NCI-H526 treated with DMSO at 0.1 percent for 48 hours (cell line): ENCODE results near the gene NOL8.

Experiments
- DNase-seq: peaks from one replicate; lab custom pipeline; 2025; lab: John Stamatoyannopoulos, UW

Gene NOL8

DNA sequence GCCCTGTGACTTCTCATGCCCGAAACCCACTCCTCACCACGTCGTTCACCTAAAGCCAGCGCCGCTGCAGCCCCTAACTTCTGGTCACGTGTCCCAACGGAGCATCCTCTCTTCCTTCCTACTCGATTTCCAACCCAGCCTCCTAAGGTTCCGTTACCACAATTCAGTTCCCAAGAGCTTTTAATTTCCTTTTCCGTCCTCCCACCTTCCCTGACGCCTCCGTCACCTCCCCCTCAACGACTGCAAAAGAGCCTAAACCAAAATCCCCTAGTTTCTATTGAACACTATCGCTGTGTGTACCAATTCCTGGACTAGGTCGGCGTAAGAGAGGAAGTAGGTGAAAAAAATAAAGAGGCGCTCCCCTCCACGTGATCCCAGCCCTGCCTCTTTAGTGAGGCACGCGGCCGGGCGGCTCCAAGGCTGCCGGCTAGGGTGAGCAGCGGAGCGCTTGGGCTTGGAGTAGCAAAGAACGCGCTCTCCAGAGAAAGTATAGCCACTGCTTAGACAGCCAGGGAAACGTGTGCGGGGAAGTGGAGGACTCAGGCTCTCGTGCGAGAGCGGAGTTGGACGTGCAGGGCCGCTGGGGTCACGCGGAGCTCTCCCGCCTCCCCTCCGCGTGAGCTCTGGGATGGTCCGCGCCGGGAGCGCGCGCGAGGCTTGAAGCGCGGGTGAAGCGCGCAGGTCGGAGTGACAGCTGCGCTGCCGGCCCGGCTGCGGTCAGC lies at the start of gene NOL8, which contains the start of gene CENPP:
Gene NOL8 (minus strand): TSS at position 82 of the 722 bp plus-strand sequence. CDS start 1,189 bp downstream, outside the sequence.
Gene CENPP (plus strand): TSS at position 685 of the 722 bp plus-strand sequence.
- peak; percentile 82 for DNase-seq

DNA sequence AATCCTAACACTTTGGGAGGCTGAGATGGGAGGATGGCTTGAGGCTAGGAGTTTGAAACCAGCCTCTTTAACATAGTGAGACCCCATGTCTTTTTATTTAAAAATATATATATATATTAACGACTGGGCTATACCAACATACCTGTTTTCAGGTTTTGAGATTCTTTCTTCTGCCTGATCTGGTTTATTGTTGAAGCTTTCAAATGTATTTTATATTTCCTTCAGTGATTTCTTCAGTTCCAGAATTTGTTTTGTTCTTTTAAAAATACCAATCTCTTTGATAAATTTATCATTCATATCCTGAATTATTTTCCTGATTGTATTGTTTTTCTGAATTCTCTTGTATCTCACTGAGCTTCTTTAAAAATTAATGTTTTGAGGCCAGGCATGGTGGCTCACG lies 48.0 kb upstream of the NOL8 start:
- DNase-seq = no peak

DNA sequence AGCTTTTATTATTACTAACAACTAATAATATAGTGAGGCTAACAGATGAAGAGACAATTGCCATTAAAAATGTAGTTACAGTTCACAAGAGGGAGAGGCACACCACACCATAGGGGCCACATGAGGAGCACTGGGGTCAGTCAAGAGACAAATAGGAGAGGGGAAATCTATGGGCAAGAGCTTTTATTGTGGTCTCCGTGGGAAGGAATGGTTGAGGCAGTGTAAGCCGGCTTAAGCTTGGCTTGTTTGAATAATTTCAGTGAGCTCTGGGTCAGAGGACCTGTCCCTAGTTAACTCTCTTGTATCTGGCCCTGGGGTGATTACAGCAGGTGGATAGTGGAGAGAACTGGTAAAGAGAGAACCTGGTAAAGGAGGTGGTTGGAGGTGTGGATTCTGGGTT lies 43.9 kb upstream of the NOL8 start:
- DNase-seq = no peak

DNA sequence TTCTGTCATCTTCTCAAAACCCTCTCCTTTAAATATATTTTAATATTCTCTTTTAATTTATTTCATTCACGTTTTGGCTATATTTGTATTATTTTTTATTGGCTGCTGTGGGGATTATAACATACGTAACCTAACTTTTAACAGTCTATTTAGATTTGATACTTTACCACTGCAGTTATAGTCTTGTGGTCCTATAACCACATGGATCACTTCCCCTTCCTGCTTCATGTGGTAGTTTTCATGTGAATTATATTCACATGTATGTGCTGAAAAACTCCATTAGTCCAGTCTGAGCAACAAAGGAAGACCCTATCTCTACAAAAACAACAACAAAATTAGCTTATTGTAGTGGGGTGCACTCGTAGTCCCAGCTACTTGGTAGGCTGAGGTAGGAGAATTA lies 34.9 kb upstream of the NOL8 start:
- DNase-seq = no peak

DNA sequence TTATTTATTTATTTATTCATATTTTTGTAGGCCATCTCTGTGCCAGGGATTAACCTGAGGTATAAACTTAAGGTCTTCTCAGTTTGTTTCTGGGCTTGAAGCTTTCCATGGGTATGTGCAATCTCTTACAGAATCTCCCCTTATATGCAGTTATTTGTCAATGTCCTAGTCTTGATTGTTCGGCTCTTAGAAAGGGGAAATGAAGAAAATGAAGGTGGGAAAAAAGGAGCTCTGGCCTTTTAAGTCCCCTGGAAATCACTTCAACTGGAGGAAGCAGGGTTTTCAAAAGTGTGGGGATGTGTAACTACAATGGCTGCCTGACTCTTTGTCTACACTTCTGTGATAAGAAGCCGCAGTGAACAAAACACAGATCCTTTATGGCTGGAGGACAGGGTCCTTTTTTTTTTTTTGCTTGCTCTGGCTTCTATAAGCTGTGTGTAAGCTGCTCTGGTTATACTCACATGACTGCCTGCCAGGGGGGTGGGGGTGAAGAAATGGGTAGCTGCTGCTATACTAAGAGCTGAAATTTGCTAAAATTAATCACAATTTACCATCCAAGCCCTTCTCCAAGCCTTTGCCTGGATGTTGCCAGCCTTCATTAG lies 34.3 kb upstream of the NOL8 start:
- no peak for DNase-seq

DNA sequence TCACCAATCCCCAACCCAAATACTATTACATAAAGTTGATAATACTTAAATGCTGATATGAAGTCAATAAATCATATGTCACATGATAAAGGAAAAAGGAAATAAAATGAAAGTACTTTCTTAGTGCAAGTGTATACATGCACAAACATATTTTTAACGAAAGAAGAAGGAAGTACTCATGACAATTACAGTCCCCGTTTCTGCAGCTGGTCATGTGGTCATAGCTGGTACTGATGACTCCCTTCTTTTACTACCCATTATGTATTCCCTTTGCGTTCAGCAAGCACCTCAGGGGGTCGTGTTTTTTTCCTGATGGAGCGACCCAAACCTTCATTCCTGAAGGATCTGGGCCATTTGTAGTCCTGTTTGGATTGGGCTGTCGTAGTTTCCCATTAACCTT lies 27.9 kb upstream of the NOL8 start:
- DNase-seq = no peak

DNA sequence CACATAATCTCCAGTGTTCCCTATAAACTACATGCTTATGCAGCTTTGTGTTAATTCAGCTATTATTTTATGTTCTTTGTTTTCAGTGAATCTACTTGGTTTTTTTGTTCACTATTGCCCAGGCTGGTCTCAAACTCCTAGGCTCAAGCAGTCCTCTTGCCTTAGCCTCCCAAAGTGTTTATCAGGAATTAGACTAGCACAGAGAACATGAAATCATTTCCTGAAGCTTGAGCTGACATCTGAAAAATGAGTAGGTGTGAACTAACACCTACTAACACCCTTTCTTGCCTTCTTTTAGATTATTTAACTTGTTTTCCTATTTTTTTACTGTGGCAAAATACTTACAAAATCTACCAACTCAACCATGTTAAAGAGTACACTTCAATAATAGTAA lies 25.6 kb upstream of the NOL8 start:
- DNase-seq = no peak

DNA sequence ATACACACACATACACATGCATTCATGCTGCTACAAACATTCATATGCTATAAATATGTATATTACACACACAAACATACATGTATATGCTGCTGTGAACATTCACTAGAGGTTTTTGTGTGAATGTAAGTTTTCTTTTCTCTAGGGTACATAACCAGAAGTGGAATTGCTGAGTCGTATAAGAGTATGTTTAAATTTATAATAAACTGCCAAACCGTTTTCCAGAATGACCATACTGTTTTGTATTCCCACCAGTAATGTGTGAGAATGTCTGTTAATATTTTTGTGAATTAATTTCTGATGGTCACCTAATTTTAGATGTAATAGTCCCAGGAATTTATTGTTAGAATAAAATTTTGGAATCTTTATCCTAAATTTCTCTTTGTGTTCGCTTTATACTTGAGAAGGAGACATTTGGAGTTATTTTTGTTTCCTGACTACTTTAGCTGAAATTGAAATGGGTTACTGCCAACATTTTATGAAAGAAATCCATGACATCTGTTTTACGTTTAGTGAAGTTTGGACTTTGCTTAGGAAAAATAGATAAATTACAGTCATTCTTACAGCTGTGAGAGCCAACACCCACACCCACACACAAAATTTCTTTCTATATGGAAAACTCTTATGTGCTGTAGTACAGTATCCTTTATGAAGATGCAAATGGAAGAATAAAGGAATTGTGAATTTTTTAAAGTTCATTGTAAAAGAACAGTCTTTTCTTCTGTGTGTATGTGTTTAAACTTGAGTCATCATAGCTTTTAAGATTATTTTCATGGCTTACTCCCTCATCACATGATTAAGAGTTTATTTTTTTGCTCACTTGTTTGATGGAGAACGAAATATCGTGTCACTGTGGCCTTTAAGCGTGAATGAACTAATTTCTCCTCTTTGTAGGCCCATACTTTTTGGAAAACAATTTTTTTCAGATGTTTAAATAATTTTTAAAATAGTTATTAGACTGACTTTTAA lies 24.9 kb upstream of the NOL8 start:
- no peak for DNase-seq

DNA sequence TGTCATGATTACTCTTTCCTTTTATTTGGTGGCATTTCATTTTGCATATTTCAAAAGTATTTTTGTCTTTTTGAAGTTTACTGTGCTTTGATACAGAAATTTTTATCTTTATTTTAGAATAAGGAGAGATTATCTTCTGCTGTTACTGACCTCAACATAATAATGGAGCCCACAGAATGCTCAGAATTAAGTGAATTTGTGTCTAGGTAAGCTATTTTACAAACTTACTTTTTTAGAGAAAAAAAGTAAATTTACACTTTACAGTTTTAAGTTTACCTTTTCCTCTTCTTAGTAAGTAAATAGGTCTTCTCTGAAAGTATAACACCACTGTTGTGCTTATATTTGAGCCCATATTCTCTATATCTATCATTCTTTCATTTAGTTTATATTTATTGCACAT lies 20.4 kb upstream of the NOL8 start:
- DNase-seq = no peak

DNA sequence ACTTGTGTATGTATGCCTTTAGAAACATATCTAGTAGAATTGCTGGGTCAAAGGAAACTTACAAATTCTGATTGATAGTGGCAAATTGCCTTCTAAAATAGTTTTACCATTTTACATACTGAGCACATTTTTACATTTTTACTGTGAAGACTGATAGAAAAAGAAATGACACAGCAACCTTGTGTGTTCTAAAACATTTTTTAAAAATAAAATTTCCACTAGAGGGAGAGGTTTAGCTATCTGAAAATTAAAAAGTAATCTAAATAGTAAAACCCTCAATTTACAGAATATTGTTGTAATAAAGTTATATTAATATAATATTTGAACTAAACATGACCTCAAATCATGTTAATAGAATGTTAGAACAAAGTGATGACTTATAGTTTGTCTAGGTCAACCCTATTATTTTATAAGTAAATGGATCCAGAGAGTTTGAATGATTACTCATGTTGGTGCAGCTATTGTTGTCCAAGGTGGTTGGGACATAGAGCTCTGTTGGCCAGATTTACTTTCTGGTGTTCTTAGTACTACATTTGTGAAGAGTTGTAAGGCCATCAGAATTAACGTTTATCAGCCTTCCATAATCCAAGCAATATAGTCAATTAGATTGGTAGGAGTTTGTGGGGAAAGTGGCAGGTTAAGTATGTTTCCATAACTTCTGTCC lies 17.8 kb upstream of the NOL8 start:
- DNase-seq = no peak

DNA sequence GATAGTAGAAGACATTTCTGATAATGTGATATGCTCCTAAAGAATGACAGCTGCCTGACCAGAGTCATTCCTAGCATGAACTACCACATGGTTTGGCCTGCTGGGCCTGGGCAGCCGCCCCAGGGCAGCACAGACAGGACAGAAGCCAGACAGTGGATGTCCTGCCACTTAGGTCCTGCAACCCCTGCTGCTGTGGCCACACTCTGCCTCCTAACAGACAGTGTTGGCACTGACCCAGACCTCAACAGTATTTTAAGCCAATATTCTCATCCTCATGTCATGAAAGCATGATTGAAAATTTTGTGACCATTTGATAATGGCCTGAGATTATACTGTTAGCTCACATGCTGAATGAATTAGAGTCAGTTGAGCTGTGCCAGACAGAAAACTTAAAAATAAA lies 16.4 kb upstream of the NOL8 start:
- no peak for DNase-seq

DNA sequence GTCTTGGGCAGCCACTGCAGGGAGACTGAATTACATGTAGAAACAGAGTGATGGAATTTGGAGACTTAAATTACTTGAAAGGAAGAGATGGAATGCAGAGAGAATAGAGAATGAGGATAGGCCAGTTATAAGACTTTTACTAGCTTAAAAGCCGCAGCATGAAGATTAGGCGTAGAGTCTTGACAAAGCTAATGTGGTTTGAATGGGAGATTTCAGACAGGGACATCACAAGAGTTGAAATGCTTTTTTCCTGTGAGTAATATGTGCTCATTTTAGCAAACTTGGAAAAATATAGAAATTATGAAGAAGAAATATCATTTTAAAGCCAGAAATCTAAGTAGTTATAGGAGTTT lies 8.1 kb upstream of the NOL8 start:
- no peak for DNase-seq

DNA sequence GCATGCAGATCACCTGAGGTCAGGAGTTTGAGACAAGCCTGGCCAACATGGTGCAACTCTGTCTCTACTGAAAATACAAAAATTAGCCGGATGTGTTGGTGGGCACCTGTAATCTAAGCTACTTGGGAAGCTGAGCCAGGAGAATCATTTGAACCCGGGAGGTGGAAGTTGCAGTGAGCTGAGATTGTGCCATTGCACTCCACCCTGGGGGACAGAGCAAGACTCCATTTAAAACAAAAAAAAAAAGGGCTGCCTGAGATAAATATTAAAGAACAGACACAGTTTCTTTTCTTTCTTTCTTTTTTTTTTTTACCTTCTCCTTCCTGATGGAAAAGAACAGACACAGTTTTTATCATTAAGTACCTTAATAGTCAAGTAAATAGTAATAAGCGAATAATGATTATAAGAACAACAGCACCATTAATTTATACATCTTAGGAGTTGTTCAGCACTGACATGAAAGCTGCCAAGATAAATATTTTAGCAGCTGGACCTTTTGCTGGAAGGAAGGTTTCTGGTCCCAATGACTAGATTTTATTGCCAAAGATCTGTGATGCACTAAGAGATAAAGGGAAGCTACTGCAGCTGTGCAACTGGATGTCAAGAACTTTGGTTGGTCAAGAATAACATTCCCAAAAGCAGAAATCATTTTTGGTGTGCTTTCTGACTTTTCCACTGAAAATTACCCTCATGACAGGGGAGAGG lies 7.6 kb upstream of the NOL8 start:
- DNase-seq = no peak

DNA sequence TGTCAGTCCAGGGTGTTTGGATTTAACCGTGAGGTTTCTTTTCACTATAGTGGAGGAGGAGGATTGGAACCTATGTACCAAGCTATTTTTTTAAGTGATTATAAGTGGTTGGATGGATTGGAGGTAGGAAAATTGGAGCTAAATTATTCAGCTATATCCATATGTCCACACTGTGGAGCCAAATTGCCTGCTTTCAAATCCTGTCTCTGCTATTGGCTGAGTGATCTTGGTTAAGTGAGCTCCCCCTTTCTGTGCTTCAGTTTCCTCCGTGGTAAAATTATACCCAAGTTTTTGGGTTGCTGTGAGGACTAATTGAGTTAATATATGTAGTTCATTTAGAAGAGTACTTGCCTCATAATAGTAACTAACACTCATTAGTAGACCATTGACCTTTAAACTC lies 3.1 kb upstream of the NOL8 start:
- no peak for DNase-seq

DNA sequence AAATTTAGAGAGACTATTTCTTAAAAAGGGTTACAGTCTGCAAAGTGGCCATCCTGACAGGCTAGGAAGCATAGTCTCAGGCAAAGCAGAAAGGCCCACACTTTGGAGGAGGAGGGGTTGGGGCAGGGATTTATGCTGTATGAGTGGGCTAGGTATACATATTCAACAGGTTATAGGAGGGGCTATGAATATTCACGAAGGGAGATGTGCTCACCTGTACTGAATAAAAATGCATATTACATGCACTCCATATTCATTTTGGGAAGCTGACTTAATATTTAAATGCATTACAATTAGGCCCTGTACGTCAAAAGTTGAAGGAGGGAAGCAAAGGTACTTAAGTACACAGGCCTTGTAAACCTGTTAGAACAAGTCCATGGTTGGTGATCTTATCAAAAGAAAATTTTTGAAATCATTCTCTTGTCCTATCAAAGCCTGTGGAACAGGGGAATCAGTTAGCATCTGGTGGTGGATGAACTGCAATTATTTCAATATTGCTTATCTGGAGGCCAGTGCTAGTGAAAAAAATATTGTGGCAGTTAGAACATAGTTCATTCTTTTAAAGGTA lies 2.2 kb upstream of the NOL8 start:
- DNase-seq = peak; percentile 27

DNA sequence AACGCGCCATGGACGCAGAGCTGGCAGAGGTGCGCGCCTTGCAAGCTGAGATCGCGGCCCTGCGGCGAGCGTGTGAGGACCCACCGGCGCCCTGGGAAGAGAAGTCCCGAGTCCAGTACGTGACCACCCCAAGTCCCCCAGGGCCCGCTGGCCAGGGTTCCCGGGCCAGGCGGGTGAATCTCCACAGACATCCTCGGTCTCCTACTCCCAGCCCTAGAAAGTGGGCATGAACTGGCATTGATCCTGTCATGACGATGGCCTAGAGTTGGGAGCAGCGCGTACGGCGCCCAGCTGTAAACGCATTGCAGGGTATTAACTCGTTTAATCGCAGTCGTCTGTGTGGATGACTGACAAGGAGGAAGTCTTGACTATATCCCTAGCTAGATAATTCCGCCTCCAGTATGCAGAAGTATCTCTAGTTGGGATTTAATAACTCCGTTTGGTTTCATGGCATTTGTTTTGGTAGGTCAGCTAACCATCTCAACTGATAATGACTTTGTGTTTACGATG lies 896 bp upstream of the NOL8 start:
- no peak for DNase-seq

DNA sequence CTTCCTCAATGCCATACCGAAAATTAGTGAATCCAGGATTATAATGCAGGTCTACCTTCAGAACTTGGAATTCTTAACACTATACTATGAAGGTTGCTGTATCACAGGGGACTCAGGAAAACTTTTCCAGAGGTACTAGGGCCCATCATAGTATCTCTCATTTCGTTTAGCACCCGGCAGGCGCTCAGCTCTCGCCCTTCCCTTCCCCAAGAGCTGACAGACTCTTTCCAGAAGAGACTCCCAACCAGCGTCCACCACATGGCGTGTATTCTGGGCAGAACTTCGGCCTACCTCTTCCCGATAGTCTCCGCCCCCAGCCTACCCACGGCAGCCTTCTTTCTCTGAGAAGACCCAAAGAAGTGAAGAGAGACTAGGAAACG lies 271 bp downstream of the NOL8 start:
- no peak for DNase-seq

DNA sequence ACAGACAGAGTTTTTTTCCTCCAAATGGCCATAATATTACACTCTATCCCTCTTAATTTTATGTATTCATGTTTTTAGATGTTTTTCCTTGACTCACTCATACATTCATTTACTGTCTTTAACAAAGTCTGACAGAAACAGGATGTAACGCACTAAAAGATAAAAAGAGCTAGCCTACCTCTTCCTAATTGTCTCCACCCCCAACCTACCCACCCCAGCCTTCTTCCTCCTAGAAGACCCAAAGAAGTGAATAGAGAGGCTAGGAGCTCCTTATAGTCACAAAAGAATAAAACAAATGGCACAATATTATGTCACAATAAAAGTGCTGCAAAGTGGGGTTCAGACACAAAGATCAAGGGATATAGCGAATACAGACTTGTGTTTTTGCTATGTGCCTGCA lies 719 bp downstream of the NOL8 start:
- DNase-seq = no peak

DNA sequence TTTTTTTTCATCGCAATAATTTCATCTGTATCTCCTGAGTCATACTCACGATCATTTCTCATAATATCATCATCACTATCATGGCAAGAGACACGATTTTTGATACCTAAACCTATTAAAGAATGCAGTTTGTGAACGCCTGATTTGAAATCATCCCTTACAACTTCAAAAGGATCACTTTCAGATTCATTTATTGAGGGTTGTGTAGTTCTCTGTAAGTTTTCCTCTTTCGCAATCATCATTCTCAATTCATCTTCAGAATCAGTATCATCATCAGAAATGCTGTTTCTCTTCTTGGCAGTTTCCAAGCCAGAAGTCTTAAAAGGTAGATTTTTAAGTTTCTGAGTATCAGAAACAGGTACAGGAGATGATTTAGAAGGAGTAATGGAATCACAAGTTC lies 9.7 kb downstream of the NOL8 start:
- DNase-seq = no peak

DNA sequence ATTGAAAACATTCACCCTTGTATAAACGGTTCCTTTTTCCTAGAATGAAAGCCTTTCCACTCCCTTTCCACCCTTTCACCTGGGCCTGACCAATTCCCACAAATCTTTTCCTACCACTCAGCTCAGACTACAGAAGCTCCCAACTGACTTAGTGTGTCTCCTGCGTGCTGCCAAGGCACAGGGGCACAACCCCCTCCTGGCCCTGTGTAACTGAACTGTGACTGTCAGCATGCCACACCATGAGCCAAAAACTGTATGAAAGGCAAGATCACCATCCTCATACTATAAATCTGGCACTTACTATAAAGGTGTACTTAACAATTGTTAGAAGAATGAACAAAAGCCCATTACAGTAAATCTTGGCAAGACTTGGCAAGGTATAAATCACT lies 11.5 kb downstream of the NOL8 start:
- no peak for DNase-seq
